ENCODE data around the gene POLH.

GRCh38 chr6:43570876-43571441 lies 5.0 kb upstream of the POLH start:
- TF ChIP-seq CTCF (IDR thresholded peaks at IDR 0.05), result no peak
- TF ChIP-seq POLR2A (IDR thresholded peaks at IDR 0.05), result no peak
